IPS-NIHi7 (cell line): Measurements from ENCODE around the gene SEMA4B.

Source experiments
- DNase-seq: peaks from one replicate; pipeline ENCODE4 v3.0.0; 2012; ENCODE audit warnings: mixed read lengths; ENCODE audit errors: extremely low spot score

Gene SEMA4B

GRCh38 chr15:90225504-90226234 lies 24.5 kb downstream of the SEMA4B start:
- no peak for DNase-seq

DNA sequence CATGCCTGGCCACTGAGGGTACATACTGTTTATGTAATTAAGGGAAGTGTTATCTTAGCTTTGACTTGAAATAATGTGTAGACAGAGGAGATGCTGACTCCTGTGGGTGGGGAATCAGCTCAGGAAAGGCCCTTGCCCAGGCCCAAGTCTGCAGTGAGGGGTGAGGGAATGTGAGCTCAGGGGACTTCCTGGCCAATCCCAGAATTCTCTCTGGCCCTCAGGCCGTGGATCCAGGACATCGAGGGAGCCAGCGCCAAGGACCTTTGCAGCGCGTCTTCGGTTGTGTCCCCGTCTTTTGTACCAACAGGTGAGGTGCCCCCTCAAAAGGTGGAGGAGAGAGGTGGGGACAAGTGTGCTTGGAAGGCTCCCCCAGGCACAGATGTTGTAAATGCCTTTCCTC lies 26.2 kb downstream of the SEMA4B start:
- no peak for DNase-seq

- DNase-seq = no peak
Measured at GRCh38 chr15:90227816-90228772, 27.0 kb downstream of the SEMA4B start.

GRCh38 chr15:90228960-90229359 lies 27.8 kb downstream of the SEMA4B start:
- no peak for DNase-seq

GRCh38 chr15:90230071-90230494 lies 29.0 kb downstream of the SEMA4B start:
- DNase-seq = no peak

GRCh38 chr15:90230610-90231009 lies 29.5 kb downstream of the SEMA4B start:
- DNase-seq = no peak

- no peak for DNase-seq
Measured at GRCh38 chr15:90231028-90232017, 30.2 kb downstream of the SEMA4B start.

DNA sequence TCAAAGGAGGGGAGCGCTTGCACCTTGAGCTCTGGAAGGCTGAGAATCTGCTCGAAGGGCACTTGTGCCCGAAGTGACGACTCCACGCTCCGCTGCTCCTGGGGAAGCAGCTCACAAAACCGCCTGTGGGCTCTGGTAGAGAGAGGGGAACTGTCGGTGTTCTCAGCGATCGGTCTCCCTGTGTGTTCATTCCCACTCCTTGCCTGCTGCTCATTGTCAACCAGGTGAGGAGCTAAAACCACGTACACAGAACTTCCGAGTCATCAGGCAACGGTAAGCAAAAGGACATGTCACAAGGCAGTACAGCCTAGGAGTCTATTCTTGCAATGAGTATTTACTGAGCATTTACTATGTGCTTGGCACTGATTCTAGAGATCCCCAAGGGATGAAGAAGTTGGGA lies 31.1 kb downstream of the SEMA4B start:
- no peak for DNase-seq

DNA sequence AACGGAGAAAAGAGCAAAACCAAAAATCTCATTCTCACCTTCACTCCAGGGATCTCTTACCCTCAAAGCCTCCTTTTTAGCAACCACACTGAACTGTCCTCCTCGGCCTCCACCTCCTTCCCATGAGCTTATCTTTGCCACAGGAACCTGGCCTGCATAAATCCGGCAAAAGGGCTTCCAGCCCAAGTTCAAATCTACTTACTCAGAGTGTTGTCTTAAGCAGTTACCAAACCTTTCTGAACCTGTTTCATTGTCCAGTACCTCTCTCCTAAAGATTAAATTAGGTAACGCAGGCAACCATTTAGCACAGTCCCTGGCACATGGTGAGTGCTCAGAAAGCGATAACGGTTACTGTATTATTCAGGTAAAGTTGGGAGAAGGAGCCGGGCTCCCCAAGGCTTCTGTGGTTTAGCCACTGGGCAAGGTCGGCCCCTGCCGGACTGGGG lies 31.8 kb downstream of the SEMA4B start:
- no peak for DNase-seq

DNA sequence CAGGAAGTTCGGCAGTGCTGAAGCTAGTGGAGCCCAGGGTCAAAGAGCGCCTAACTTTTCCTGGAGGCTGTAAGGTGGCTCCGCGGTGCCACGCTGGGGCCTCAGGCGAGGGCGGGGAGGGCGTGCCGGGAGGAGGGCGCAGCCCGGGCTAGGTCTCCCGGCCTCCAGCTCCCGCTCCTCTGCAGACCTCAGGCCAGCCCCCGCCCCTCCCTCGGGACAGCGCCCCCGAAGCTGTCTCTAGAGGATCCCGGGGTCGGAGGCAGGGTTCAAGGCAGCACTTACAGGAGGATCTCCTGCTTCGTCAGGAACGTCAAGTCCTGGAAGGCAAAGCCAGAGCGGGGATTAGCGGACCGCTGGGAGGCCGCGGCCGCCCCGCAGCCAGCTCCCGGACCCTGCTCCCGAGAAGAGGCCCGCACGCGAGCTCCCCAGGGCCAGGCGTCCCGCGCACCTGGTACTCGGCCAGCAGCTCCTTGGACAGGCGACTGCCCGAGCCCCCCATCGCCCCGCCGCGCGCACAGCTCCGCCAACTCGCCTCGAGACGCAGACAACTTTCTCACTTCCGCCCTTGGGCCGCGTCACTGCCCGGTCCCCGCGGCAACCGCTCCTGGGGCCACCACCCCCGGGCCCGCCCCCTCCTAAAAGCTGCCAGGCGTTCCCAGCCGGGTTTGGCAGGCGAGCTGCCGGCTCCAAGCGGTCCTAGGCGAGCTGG lies 32.4 kb downstream of the SEMA4B start, which contains the start of gene CIB1:
TSS of gene CIB1 (minus strand) at position 555 of the 709 bp plus-strand sequence. CDS start at position 499, 56 bp downstream.
- peak; percentile 99 for DNase-seq

DNA sequence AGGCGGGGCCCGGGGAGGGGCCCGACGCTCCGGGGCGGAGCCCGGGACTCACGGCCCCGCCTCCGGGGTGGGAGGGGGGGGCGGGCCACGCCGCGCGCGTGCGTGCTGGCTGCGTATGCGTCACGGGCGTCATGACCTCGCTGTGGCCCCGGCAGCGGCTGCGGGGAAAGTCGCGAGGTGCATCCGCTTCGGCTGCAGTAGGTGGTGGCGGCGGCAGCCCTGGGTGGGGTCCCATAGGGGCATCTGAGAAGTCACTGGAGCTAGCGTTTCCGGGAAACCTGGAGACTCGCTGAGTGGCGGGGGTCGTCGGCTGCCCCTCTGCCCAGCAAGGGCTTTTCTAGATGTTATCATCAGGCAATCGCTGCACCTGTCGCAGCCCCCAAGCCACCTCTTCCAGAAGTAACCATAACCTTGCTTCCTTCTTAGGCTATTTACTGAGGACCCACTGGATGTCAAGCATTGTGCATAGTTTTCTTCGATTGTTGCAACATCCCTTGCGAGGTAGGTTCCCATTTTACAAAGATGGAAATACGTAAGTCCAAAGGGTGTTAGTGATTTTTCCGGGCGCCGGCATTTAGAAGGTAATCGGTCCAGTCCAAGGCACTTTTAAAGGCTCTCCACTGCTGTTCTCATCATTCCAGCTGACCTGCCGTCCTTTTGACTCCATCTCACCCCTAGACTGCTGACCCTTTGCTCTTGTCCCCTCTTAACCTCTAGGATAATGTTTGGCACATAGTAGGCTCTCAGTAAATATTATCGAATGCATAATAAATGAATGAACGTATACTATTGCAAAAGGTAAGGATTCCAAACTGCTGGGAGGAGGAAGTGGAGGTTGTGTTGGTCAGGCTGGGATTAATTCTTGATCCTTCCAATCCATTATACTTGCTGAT lies 33.2 kb downstream of the SEMA4B start, which contains the start of gene GDPGP1:
TSS of gene GDPGP1 (plus strand) at position 114 of the 893 bp plus-strand sequence. CDS start 6,700 bp downstream, outside the sequence.
- no peak for DNase-seq

DNA sequence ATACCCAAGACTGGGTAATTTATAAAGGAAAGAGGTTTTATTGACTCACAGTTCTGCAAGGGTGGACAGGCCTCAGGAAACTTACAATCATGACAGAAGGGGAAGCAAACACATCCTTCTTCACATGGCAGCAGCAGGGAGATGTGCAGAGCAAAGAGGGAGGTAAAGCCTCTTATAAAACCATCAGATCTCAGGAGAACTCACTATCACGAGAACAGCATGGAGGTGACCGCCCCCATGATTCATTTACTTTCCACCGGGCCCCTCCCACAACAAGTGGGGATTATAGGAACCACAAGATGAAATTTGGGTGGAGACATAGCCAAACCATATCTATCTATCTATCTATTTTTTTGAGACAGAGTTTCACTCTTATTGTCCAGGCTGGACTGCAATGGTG lies 38.2 kb downstream of the SEMA4B start:
- no peak for DNase-seq

DNA sequence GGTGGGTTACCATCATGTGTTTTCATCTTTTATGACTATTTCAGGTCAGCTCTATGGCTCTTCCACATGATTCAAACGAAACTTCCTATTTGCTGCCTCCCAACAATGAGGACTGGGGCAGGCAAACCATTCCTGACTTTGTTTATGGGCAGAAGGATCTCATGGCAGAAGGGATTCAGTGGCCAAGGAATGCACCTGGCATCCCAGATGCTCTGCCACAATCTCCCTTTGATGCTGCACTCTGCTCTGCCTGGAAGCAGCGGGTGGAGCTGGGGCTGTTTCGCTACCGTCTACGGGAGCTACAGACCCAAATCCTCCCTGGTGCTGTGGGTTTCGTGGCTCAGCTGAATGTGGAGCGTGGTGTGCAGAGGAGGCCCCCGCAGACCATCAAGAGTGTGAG lies 39.7 kb downstream of the SEMA4B start:
- DNase-seq = no peak

DNA sequence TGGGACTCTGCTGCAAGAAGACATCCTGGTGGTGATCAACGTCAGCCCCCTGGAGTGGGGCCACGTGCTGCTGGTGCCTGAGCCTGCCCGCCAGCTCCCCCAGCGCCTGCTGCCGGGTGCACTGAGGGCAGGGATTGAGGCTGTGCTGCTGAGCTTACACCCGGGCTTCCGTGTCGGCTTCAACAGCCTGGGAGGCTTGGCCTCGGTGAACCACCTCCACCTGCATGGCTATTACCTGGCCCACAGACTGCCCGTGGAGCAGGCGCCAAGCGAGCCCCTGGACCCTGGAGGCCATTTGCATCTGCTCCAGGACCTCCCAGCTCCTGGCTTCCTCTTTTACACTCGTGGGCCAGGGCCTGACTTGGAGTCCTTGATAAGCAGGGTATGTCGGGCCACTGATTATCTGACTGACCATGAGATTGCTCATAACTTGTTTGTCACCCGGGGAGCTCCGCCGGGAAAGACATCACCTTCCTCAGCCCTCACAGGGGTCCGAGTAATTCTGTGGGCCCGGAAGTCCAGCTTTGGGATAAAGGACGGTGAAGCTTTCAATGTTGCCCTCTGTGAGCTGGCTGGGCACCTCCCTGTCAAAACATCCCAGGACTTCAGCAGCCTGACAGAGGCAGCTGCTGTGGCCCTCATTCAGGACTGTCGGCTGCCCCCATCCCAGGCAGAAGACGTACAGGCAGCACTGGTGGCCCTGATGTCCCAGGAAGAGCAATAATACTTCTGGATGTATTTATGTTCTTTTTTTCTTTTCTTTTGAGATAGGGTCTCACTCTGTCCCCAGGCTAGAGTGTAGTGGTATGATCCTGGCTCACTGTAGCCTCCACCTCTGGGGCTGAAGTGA lies 40.4 kb downstream of the SEMA4B start:
- no peak for DNase-seq

DNA sequence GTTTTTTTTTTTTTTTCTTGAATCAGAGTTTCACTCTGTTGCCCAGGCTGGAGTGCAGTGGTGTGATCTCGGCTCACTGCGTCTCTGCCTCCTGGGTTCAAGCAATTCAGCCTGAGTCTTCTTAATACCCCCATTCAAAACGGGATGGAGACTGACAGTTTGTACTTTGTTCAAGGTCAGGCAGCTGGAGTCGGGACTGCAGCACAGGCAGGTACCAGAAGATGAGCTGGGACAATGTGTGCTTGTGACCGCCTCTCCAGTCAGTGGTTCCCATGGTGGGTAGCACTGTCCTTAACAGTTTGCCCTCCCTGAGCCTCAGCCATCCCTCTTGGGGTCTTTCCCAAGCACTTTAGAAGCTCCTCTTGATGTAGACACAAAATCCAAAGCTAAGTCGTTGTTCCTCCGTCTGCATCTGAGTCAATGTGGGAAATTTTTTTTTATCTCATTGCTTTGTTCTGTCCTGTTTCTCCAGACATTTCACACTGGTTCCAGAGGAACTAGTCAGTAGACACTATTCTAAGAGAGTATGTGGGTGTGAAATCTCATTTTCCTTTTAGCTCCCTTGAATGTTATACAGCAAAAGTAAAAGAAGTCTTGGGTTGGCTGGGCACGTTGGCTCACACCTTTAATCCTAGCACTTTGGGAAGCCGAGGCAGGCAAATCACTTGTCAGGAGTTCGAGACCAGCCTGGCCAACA lies 43.0 kb downstream of the SEMA4B start:
- DNase-seq = no peak

GRCh38 chr15:90248789-90249202 lies 47.7 kb downstream of the SEMA4B start:
- peak; percentile 5 for DNase-seq

- DNase-seq = peak; percentile 99
Measured at GRCh38 chr15:90249203-90249863, 48.2 kb downstream of the SEMA4B start, which contains the start of gene TTLL13. TTLL13 (plus strand) TSS chr15:90249556; CDS start chr15:90250631, 1,075 bp downstream.
